NOMO-1 treated with DMSO at 0.1 percent for 48 hours (cell line): ENCODE measurements around the gene GABBR2.
"Not testable (repeated sequence)": the region's sequence is repeated elsewhere in the genome, so short reads cannot be mapped to it uniquely, and the experiment has no call there.

Experiments
- DNase-seq: peaks from one replicate; lab custom pipeline; 2025; ENCODE audit not compliant: unreplicated experiment; lab: John Stamatoyannopoulos, UW

The GABBR2 gene

GRCh38 chr9:98488571-98489312, 220.0 kb downstream of the GABBR2 start:
- DNase-seq = no peak

- DNase-seq = no peak
These were observed 223.0 kb downstream of the GABBR2 start for GRCh38 chr9:98485706-98486105.

DNA sequence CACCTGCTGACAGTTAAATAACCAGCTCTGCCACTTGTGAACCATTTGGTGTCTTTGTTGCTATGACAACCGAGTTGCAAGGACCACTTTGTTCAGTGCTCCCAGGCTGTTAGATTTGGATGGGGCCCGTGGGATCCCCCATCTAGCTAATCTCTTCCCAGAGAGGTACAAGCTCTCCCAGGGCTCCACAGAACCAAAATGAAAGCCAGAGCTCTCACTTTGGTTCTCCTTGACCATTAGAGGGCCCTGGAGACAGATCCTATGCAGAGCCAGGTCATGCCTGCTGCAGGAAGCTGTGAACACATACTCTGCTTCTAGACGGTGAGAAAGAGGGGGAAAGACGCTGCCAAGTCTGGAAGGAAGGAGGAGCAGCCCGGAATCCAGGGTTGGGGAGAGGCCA, 224.6 kb downstream of the GABBR2 start:
- DNase-seq = no peak

DNA sequence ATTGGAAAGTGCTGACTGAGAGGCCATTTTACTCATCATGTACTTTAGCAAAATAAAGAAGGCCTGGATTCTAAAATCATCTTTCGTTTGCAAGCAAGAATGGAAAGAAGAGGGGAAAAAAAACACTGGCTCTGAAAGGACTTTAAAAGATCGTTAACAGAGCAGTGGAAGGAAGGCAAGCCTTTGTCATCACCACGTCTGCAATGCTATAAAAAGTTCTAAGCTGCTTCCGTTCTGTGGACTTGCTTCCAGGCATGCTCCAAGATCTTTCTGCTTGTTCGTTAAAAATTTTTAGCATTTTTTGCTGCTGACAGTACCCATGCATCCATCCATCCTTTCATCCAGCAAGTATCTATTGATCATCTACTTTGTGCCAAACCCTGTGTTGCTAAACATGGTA, 226.5 kb downstream of the GABBR2 start:
- no peak for DNase-seq

GRCh38 chr9:98481676-98482075, 227.1 kb downstream of the GABBR2 start:
- DNase-seq = no peak

DNA sequence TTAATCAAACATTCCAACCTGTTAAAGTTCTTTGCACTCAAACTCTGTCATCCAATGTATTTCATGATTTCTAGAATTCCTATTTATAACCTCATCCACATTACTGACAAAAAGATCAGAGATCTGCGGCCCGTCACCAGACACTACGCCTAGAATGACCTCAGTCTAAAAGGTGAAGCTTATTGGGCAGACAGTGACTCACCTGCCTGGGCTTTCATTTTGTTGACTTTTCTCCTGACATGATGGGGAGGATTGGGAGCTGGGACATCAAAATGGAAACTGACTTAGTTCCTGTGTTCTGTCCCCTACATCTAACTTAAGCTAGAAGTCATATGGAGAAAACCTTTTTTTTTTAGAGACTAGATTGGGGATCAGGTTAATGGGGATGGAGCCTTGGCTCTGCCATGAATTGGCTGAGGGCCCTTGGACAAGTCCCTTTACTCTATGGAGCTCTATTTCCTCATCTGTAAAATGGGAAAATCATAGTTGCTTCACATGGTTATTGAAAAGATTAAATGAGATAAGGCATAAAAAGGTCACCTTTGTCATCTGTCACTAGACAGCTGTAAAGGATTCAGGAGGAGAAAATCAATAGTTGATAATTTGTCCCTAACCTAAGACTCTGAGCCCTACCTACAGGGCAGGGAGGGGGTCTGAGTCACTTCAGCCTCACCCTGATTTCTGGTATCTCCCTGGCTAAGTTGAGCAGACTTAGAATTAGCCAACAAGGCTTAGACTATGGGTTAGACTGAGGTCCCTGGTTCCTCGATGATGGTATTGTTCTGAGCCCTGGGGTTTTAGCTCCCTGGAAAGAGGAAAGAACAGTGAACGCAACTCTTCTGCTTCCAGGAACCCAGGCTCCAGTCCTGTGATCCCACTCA, 228.5 kb downstream of the GABBR2 start:
- no peak for DNase-seq

GRCh38 chr9:98479449-98479848, 229.3 kb downstream of the GABBR2 start:
- no peak for DNase-seq

- DNase-seq = no peak
These were observed 230.9 kb downstream of the GABBR2 start for GRCh38 chr9:98477884-98478283.

- no peak for DNase-seq
These were observed 236.5 kb downstream of the GABBR2 start for GRCh38 chr9:98472216-98472615.

GRCh38 chr9:98471185-98471584, 237.6 kb downstream of the GABBR2 start:
- no peak for DNase-seq

GRCh38 chr9:98468567-98469239, 240.0 kb downstream of the GABBR2 start:
- DNase-seq = no peak

- no peak for DNase-seq
These were observed 242.9 kb downstream of the GABBR2 start for GRCh38 chr9:98465799-98466198.

DNA sequence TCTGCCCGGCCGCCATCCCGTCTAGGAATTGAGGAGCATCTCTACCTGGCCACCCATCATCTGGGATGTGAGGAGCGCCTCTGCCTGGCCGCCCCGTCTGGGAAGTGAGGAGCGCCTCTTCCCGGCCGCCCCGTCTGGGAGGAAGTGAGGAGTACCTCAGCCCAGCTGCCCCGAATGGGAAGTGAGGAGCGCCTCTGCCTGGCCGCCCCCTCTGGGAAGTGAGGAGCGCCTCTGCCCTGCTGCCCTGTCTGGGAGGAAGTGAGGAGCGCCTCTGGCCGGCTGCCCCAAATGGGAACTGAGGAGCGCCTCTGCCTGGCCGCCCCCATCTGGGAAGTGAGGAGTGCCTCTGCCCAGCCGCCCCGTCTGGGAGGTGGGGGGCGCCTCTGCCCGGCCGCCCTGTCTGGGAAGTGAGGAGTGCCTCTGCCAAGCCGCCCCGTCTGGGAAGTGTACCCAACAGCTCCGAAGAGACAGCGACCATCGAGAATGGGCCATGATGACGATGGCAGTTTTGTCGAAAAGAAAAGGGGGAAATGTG, 244.5 kb downstream of the GABBR2 start:
- DNase-seq = not testable (repeated sequence)

GRCh38 chr9:98462310-98462709, 246.4 kb downstream of the GABBR2 start:
- no peak for DNase-seq

GRCh38 chr9:98460704-98461103, 248.0 kb downstream of the GABBR2 start:
- DNase-seq = no peak

GRCh38 chr9:98457726-98458370, 250.9 kb downstream of the GABBR2 start:
- no peak for DNase-seq

DNA sequence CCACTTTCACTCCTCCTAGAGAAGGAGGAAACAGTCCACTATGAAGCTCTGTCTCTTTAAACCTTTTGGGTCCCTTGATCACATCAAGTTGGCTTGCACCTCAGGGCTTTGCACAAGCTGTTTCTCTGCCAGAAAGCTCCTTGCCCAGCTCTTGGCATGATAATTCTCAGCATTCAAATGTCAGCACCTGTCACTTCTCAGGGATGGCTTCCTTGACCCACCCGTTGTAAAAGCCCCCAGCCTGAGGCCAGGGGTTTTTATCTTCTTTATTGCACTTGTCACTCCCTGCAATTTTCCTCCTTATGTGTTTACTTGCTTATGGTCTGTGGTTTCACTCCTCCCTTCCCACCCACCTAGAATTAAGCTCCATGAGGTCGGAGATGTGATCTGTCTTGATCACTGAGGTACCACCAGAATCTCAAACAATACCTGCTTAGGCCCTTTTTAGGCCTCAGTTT, 252.6 kb downstream of the GABBR2 start:
- no peak for DNase-seq

DNA sequence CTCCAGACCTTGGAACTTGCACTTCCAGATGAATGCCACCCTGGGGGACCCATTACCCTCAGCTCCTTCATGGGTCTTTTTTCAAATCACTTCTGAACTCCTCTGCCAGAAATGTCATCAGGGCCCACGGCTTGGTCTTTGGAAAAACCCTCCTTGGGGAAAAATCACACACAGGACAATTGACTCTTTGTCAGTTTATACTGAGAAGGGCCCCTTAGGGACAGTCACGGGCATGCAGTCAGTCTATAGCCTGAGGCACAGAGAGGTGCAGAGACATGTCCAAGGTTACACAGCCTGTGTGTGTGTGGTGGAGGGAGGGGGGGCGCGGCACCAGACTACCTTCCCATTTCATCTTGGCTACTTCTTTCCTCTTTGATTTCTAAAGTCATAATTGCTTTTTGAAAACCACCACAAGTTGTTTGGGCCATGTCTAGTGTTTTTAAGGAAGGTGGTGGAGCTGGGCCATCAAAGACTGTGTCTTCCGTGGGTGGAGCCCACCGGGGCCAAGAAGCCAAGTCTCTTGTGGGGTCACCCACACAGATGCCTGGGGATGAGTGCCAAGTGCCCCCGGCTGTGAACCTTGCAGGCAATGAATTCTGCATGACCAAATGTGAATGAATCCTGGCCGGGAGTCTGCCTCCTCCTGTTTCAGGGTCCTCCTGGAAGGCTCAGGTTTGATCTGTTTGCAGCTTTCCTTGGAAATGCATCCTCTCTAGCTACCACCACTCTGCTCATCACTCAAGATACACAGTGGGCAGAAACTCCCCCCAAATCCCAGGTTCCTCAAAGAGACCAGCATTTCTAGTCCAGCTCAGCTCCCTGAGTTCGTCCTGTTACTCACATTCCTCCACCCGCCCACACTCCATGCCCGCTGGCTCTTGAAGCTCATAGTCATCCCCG, 253.2 kb downstream of the GABBR2 start:
- DNase-seq = no peak

DNA sequence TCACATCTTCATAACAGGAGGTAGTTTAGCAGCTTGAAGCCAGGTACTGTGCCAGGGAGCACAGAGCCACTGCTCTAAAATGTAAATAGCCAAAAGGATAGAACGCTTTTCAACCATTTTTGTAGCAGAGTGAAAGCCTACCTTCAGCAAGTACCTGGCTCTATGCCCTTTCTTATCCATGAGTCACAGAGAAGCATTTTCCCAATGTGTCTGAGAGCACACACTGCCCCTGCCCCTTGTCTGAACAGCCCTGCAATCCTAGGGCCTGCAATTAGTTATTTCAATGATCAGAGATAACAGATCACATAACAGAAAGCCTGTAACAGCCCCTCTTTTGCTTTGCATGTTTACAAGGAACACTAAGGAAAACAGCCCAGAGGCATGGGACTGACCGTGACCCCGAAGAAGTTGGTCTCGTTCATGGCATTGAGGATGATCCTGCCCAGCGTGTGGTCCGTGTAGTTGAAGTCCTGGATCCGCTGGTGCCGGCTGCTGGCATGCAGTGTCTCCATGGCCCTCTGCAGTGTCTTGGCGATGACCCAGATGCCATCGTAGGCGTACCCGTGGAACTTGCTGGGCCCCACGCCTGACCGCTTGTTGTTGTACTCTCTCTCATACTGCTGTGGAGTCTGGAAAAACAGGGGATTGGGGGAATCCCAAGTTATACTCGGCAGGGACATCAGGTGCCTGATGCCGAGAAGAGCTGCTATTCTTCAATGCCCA, 255.0 kb downstream of the GABBR2 start:
- no peak for DNase-seq
